GM21576 (cell line): ENCODE results near the gene MYO18A.

Experiments used
- ATAC-seq: cut with Tn5 transposase; IDR thresholded peaks from one replicate; pipeline ENCODE4 v1.9.1; 2021; ENCODE audit warnings: mild to moderate bottlenecking, moderate library complexity; ENCODE audit not compliant: unreplicated experiment

Gene MYO18A

DNA sequence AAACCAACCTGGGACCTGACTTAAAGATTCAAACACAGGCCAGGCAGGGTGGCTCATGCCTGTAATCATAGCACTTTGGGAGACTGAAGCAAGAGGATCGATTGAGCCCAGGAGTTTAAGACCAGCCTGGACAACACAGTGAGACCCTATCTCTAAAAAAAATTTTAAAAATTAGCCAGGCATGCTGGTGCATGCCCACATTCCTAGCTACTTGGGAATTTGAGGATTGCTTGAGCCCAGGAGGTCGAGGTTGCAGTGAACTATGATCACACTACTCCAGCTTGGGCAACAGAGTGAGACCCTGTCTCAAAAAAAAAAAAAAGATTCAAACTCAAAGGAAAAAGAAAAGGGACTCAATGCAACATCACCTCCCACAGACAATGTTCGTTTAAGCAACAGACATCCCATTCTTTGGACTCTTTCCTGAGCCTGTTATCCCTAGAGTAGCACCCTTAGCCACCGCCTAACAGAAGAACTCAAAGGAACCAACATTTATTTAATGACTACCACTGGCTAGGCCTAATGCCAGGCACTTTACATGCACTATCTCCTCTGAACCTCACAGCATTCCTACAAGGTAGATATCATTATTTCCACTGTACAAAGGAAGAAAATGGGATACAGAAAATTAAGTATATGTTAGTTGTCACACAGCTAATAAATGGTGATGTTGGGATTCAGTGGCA is 12.7 kb downstream of the MYO18A start:
- no peak for ATAC-seq

DNA sequence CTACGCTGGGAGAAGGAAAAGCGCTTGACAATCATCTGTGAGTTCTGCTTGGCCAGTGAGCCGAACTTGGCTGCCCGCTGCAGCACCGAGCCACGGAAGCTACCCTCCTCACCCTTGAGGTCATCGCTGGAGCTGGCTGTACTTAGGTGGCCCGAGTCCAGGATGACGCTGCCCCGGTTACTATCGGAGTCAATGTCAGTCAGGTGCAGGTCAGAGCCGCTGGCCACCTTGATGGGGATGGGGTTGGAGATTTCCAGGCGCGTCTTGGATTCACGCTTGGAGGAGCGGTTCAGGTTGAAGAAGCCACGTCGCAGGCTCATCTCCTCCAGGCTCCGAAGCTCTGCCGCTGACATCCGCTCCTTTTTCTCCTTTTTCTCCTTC is 13.7 kb downstream of the MYO18A start:
- no peak for ATAC-seq

DNA sequence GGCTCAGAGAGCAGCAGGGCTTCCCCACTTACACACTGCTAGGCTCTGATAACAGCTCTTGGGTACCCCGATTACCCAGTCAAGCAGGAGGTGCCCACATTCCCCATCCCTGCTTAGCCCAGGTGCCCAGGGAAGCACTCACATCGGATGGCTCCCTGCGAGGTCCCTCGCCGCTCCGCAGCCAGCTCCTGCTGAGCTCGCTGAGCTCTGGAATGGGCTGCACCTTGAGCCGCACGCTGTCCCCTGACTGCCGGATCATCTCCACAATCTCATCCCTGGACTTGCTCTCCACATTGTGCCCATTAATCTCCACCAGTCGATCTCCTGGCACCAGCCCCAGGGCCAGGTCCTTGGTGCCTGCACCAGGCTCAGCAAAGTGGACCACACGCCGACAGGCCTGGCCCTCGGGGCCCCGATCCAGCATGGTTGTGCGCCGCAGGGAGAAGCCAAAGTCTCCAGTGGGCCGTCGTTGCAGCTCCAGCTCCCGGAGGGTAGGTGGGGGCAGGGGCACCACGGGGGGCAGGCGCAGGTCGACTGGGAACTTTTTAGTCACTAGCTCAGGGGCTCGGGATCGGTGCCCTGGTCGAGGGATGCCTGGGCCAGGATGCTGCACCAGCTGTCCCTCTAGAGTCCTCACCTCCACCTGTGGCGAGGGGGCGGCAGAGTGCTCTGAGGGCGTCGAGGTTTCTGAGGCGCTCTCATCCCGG is 14.2 kb downstream of the MYO18A start:
- no peak for ATAC-seq

DNA sequence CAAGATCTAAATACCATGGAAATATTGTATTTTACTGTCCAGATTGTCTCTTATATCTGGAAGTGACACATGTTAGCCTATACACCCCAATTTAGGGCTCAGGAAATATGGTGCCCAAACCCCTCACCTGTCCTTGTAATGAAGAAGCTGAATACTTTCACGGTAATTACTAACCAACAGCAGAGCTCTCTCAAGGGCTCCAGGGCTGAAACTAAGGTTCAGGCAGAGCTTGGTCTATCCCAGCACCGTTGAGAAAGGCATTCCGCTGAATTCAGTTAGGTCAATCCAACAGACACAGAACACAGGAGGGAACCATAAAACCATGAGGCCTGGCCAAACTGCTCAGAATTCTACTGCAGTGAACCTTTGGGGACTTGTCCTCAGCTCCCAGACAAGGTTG is 14.9 kb downstream of the MYO18A start:
- no peak for ATAC-seq

DNA sequence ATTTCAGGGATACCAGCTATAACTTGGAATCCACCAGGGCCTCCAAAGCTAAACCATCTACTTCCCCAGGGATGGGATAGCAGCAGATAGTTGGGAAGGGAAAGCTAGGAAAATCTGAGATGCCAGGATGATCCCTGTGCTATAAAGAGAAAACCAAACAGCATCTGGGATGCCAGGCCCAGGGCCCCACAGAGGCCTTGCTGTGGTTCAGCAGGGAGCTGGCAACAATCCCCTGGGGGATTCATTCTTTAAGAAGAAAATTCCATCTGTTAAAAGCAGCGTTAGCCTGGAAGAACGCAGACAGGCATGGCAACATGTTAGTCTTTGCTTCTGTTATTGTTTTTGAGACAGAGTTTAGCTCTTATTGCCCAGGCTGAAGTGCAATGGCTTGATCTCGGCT is 16.6 kb downstream of the MYO18A start:
- no peak for ATAC-seq

DNA sequence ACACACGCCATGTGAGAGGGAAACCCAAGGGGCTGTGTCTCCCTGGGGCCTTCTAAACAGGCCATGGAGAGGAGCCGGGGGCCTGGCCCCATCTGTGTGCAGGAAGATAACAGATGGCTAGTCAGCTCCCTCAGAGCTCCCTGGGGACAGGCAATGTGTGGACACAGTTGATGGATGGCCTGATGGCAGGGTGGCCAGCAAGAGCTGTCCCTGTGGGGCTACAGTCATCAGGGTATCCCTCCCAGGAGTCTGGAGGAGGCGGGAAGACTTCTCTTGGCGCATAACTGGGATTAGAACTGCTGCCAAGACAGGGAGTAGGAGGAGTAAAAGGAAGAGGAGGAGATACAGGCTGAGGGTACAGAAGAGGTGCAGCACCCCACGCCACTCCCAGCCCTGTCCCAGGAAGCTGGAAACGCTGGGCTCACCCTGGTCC is 17.3 kb downstream of the MYO18A start:
- no peak for ATAC-seq

DNA sequence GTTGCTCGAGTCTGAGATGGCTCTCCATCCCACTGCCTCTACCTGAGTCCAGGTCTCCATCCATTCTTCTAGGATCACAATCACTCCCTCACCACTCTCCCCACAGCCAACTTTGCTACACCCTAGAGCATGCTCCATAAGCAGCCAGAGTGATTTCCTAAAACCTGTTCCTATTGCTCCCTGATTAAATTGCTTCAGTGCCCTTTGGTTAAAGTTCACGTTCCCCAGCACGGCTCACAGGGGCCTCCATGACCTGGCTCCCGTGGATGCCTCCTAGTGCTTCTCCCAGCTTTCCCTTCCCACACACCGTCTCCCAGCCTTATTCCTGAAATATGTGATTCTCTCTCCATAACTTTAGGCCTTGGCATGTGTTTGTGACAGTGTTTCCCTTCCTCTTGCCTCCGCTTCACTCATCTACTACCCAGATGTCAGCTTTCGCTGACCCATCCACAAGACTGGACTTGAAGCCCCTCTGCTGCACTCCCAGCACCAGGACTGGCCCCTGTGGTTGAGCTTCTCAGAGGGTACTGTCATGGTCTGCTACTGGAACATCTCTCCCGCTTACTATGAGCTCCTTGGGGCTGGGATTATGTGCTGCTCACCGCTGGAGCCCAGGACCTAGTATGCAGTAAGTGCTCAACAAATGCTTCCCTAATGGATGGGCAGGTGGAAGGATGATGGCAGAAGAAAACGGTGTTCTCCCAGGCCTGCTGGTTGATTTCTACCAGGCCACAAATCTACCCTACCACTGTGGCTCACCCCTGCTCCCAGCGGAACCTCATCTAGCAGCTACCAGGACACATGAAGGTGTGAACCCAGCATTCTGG is 17.9 kb downstream of the MYO18A start:
- no peak for ATAC-seq

DNA sequence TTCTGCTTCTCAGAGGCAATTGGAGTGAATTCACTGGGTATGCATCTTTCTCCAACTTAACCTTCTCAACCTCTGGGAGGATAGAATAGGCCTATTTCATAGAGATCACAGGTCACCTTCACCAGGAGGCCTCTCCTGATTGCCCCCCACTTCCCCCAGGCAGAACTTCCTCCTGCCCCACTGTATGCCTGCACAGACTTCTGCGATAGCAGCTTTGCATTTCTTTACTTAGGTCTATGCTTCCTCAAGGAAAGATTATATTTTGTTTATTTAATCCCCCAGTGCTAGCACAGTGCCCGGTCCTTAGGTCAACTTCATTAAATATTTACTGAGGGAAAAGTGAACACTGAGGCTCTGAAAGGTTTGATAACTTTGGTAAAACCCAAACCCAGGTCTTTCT is 19.9 kb downstream of the MYO18A start:
- no peak for ATAC-seq

DNA sequence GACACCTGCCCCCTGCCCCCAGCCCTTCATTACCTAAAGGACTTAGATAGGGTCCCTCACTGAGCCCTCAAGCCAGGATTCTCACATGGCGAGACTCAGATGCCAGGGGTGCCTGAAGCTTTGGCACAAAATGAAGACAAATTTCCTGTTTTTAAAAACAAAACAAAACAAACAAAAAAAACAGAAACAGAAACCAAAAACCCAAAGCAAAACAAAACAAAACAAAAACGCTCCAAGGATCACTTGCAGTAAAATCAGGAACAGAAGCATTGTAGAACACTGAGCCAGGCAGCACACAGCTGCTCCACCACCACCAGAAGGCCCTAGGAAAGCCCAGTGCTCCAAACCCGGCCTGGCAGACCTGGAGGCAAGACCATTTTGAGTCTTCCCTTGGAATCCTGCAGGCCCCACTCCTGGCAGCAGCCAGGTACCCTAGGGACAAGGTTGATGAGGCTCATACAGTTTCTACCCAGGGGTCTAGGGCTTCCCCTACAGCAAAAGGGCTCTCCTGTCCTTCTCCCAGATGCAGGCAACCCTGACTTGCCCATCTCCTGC is 20.8 kb downstream of the MYO18A start:
- ATAC-seq: no peak

DNA sequence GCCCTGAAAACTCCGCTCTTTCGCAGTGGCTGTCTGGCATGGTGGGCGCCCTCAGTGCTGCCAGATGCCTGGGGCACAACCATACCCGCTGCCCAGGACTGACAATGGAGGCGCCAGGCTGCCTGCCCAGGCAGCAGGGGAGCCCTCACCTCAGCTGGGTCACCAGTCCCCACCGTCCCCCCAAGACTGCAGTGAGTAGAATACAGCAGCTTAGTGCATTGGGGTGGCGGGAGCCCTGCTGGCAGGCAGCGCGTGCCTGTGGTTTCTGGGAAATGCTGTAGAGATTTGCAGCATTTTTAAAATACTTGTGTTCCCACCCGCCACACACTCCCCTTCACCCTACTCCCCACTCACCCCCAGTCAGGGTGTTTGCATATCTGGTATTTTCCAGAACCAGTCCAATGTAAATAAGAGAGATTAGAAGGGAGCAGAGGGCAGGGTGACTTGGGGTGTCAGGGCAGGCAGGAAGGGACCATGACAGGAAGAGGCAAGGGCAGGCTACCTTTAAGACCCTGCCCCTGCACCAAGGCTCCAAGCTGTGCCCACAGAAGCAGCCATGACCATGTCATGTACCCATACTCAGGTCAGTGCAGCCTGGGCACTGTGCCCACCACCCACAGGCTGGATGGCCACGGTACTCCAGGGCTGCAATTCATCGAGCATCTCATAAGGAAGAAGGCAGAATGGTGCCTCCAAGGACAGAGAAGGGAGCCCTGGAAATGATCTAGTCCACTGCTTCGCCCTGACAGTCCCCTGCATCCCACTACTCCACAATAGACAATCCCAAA is 21.5 kb downstream of the MYO18A start:
- no peak for ATAC-seq

DNA sequence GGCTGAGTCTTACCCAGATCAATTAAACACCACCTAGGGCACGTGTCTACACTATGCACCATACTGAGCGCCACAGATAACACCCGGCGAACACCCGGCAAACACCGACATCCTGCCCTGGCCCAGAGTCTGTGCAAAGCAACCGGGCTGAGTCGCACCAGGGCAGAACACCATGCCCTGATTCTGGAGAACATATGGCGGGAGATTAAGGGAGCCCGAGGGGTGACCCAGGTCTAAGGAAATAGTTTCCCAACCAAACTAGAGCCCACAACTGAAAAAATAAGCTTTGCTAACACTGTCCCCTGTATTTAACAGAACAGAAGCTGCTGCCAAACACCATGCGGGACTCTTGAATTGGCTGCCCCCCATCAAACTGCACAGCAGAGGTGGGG is 22.1 kb downstream of the MYO18A start:
- ATAC-seq: no peak

DNA sequence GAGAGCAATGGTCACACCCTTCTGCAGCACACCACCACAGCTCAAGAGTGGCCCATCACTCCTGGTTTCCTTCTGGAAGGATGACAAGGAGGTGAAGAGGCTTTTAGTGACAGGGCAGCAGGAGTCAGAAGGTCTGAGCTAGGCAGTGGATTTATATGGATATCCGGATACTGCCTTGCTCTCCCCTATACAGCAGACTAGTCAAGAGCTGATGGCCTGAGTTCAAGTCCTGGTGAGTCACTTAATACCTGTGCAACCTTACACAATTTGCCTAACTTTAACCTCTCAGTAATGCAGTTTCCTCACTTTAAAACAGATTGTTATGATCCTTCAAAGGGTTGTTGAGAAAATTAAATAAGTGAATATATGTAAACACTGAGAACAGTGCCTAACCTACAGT is 22.9 kb downstream of the MYO18A start:
- no peak for ATAC-seq

DNA sequence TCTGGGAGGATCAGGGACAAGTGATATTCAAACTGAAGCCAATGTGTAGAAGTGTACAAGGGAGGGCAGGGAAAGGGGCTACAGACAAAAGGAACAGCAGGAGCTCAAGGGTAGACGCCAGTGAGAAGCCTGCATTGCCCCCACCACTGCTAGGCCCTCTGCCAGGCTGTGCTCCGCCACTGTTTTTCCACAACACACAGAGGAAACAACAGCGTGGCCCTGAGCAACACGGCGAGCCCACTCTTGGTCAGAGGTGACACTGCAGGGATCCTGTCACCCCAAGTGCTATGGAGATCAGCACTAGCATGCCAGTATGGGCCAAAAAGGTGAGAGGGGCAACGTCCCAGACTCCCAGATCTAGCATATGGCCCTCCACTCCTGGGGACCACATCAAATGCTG is 23.4 kb downstream of the MYO18A start:
- ATAC-seq: no peak

DNA sequence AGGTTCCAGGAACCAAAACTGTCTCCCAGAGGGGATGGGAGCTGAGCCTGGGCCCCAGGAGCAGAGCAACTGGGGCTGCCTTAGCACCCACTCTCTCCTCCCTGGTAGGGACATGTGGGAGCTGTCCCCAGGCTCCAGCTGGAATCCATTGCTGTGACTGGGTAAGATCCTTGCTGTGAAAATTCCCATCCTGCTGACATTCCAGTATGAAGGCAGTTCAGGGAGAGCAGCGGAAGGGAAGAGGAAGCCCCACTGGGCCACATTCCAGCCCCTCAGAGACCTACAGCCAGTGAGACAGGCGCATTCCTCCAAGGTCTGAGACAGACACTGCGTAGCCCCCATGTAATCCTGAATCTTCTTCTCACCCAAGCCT is 24.2 kb downstream of the MYO18A start:
- no peak for ATAC-seq

DNA sequence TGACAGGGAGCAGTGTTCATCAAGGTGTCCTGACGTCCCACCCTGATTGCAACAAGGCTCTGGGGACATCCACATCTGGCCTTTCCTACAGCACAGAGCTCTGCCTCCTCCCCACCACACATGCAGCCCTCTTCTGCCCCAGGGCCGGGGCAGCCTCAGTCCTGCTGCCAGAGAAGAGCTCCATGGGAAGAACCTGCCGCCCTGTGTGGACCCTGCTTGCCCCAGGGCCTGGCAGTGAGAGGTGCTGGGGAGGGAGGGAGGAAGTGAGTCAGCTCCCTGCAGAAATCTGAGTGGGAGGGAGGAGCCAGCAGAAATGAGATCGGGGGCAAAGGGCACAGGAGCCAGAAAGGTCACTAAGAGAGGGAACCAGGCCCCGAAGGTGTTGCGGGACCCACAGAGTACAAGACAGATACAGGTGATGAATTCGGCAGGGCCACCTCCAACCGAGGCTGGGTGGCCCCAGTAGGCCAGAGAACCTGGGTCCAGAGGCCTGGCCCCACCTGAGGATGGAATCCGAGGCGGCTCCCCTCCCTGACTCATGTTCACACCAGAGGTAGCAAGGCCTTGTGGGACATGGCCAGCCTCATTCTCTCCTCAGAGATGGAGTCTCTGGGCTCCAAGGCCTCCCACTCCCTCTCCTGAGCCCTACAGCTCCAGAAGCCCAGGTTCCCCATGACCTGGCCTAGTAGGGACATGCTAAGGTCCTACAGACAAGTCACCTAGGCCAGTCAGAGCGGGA is 24.8 kb downstream of the MYO18A start:
- no peak for ATAC-seq

DNA sequence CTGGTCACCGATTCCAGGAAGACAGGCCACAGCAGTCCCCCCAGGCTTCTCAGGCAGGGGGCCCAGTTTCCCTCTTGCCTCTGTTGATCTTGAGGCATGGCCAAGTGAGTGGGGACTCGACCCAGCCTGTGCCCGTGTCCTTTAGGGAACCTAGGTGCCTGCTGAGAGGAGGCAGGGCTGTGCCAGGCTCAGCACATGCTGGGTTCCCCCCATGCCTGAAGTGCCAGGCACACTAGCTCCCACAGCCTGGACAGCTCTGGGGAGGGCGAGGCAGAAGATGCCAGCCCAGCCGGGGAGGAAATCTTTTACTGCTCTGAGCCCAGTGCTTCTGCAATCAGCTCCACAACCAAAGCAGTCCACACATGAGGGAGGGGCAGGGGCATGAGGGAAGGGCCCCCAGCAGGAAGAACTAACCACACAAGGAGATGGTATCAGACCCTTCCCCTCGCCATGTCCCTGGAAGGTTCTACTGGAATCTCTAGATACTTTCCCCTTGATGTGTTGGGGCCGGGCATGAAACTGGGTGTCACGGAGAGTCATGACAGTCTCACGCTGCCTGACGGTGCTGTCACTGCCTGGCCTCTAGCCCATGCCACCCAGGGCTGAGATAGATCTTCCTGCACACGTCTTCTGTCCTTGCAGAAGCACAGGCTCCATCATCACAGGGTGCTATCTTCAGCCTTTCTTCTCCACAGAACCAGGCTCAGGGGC is 25.5 kb downstream of the MYO18A start:
- no peak for ATAC-seq

DNA sequence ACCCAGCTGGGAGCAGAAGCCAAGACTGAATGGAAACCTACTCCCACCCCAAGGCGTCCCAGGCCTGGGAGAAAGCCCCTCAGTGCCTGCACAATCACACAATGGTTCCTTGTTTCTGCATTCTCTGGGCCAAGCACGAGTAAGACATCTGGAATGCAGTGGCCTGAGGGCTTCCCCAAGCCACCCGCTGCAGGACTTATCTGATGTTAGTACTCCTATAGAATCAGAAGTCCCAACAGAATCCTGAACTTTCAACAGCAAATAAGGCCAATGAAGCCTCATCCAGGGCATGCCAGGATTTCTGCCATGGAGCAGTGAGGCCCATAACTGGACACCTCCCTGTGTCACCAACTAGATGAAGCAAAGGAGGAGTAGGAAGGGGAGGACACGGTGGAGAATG is 28.6 kb downstream of the MYO18A start:
- no peak for ATAC-seq

DNA sequence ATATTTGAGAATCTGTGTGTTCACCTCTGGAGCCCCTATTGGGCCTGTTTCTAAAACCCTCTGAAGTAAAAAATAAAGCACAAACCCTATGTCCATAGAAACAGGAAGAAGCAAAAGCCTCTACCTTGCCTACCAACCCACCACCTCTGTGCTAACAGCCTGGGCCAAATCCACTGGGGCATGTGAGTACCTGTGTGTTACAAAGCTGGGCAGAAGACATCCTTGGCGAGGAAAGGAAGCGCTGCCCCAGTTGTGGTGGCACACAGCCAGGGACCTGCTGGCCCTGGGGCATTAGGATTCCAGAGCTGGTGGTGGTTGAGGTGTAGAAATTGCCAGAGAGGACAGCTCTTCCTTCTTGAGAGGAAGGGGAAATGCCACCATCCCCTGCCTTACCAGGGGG is 30.0 kb downstream of the MYO18A start:
- no peak for ATAC-seq

DNA sequence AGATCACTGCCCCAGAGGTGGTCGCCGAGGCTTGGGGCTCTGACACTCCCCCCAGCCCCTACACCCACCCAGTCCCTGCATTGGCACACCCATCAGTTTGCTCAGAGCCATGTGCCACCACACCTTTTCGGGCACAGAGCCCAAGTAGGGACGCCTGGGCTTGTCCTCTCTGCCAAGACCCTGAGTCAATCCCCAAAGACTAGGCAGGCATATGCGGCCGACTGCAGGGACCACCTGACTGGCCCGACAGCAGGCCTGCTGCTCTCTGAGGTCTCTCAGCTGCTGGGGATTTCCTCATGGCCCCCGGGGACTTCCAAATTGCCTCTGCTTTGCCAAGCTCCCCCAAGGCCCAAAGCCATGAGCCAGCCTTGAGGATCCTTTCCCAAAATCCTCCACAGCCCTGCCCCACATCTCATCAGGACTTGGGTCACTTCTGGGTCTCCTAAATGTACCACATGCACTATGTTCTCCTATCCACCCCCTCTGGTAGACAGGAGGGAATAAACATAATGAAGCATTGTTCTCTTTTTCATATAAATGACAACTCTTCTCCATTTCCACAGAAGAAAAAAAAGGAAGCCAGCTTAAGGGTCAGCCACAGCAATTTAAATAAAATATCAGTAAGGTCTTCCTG is 30.6 kb downstream of the MYO18A start:
- ATAC-seq: no peak
